Spleen (tissue), 11 donors: ENCODE data around the gene TRAPPC14. TPM values are rescaled to one million over a fixed set of nuclear protein-coding genes. Genes with fewer than 3 reads are reported as not detected.

Source experiments
- DNase-seq: peaks from one replicate; pipeline ENCODE4 v3.0.0-alpha.2; 2020
- H3K27ac ChIP-seq, 8 donors: fragments of 200-600 bp; sonication (generic) in 7 of 8; 1 replicate in 4 of 8; 2 replicates in 4 of 8; pipeline versions ENCODE4 v1.5.0 to v1.8.0; 2016 to 2021; ENCODE audit warnings: inconsistent platforms in 4 of 8, mild to moderate bottlenecking in 4 of 8, moderate library complexity in 1 of 8
- H3K27me3 ChIP-seq, 7 donors: fragments of 200-600 bp; sonication (generic) in 6 of 7; replicated peaks in 1 of 7; 1 replicate in 4 of 7; 2 replicates in 3 of 7; pipeline versions ENCODE4 v1.5.0 to v1.8.0; 2016 to 2021; ENCODE audit warnings: inconsistent platforms in 3 of 7, mild to moderate bottlenecking in 1 of 7
- H3K36me3 ChIP-seq, 6 donors: fragments of 200-600 bp; sonication (generic) in 5 of 6; 1 replicate in 4 of 6; 2 replicates in 2 of 6; pipeline versions ENCODE4 v1.5.0 to v1.8.0; 2016 to 2021; ENCODE audit warnings: inconsistent platforms in 2 of 6
- H3K4me1 ChIP-seq, 6 donors: fragments of 200-600 bp; sonication (generic) in 5 of 6; 1 replicate in 3 of 6; 2 replicates in 3 of 6; pipeline versions ENCODE4 v1.5.0 to v1.8.0; 2016 to 2021; ENCODE audit warnings: inconsistent platforms in 3 of 6
- H3K4me3 ChIP-seq, 8 donors: fragments of 200-600 bp; sonication (generic) in 7 of 8; 1 replicate in 4 of 8; 2 replicates in 4 of 8; pipeline versions ENCODE4 v1.5.0 to v1.8.0; 2016 to 2021; ENCODE audit warnings: inconsistent platforms in 4 of 8, mild to moderate bottlenecking in 4 of 8, moderate library complexity in 2 of 8
- H3K9me3 ChIP-seq, 8 donors: fragments of 200-600 bp; sonication (generic) in 7 of 8; 1 replicate in 4 of 8; 2 replicates in 4 of 8; pipeline versions ENCODE4 v1.5.0 to v1.8.0; 2016 to 2021; ENCODE audit warnings: inconsistent platforms in 4 of 8
- CTCF ChIP-seq, 11 experiments: fragments of 200-600 bp in 7 of 11; fragments of 450-650 bp in 4 of 11; sonication (generic) in 4 of 11; IDR thresholded peaks in 8 of 11; conservative IDR thresholded peaks in 3 of 11; 1 replicate in 7 of 11; 2 replicates in 4 of 11; pipeline versions ENCODE4 v1.4.0 to v1.8.0; 2016 to 2021; ENCODE audit warnings: antibody characterized with exemption in 11 of 11, inconsistent platforms in 4 of 11, mild to moderate bottlenecking in 1 of 11
- POLR2A ChIP-seq, 3 donors: fragments of 450-650 bp; IDR thresholded peaks; one replicate each; pipeline ENCODE4 v1.5.1; 2017; ENCODE audit warnings: antibody characterized with exemption in 3 of 3, mild to moderate bottlenecking in 1 of 3
- POLR2AphosphoS5 ChIP-seq, 3 donors: sonication (generic); formaldehyde crosslinking; IDR thresholded peaks; one replicate each; pipeline ENCODE4 v1.5.1; 2017; ENCODE audit warnings: antibody characterized with exemption in 3 of 3
- WGBS, 5 donors: extraction: QIAGEN DNeasy Blood & Tissue Kit in 3 of 5; methylation state at CpG; one replicate each; pipeline versions ENCODE4 v1.1.5 to v1.1.7; 2013 to 2018; 5-methylcytosine and 5-hydroxymethylcytosine counted together
- intact Hi-C: fragments of 100-400 bp; cut with DNase I; formaldehyde crosslinking; loops from one replicate; pipeline ENCODE4 v1.15.0; 2023; ENCODE audit warnings: low total_unique reads
- polyA plus RNA-seq, 3 donors: library from polyadenylated mRNA; stranded (reverse); fragments of 200-250 nt; gene quantifications; one replicate each; pipeline ENCODE4 v1.2.1, GENCODE V29; 2013
- total RNA-seq, 7 donors: library from RNA; depleted of rRNA in 3 of 7; stranded (reverse); fragments of >200 nt in 3 of 7; fragmentation: NEBNext Ultra II Directional in 4 of 7; extraction: Animal tissue kit (Norgen Biotek cat#: 25700) in 4 of 7; gene quantifications; one replicate each; pipeline versions ENCODE4 v1.1.0 to v1.2.1, GENCODE V29; 2016 to 2021
- donor health status: healthy with polysubstance abuse.
- donor health status: DM: no; HTN: no; CAD: no; lungs with moderate emphysema.
- donor health status: DM: no; HTN: no; CAD: no.
- donor health status: Bipolar disorder and iron deficiency.
- donor health status: healthy.
- donor health status: DM: no; HTN: no; CAD: no.
- donor health status: DM: yes; HTN: yes; CAD: no.

Gene TRAPPC14
- total and polyA plus RNA-seq, 10 donors: 33.0 to 68.7 (median 49.8) TPM

DNA sequence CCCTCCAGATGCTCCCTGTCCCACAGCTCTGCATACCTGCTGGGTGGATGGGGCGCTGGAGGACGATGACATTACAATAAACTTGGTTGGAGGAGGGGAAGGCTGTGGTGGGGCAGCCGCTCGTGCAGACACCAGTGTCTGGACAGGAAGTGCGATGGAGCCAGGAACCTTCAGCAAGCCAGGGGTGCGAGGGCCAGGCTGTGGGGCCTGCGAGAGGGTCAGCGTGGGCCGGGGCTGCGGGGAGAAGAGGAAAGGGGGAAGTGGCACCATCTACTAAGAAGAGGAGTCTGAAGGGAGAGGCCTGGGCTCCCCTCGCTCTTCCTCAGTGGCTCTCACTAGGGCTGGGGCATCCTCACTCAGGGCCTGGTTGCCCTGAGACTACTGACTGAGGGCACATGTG is 50.6 kb downstream of the TRAPPC14 start:
- WGBS, 5 donors: 76 to 84% (median 82%) methylated on average over 10 to 11 of the region's 11 CpGs
- Histone ChIP-seq H3K36me3 (peaks cover 0 to 100% (median 72%) of the 10 kb centered on the region in 6 donors), H3K27ac (no peak overlapping the region), H3K4me3 (no peak overlapping the region), H3K27me3 (no peaks in the 10 kb centered on the region), H3K9me3 (no peaks in the 10 kb centered on the region), H3K4me1 (no peaks in the 10 kb centered on the region)
- DNase-seq: no peak
- TF ChIP-seq POLR2AphosphoS5 (IDR thresholded peaks at IDR 0.05): peak in 1 of 3 donors; percentile 8
- TF ChIP-seq CTCF (IDR thresholded peaks at IDR 0.05 in 8 of 11, conservative IDR thresholded peaks at IDR 0.05 in 3 of 11): no peak
- no peak for TF ChIP-seq POLR2A (IDR thresholded peaks at IDR 0.05)
- intact Hi-C loops: no loop called here

GRCh38 chr7:100107125-100107737 is 51.3 kb downstream of the TRAPPC14 start:
- TF ChIP-seq POLR2AphosphoS5 (IDR thresholded peaks at IDR 0.05): peak in 1 of 3 donors; percentile 34
- TF ChIP-seq CTCF (IDR thresholded peaks at IDR 0.05 in 8 of 11, conservative IDR thresholded peaks at IDR 0.05 in 3 of 11): no peak
- TF ChIP-seq POLR2A (IDR thresholded peaks at IDR 0.05): no peak
- H3K36me3 ChIP-seq: peaks cover 0 to 93% (median 66%) of the 10 kb centered on the region in 6 donors

GRCh38 chr7:100106633-100107032 is 51.9 kb downstream of the TRAPPC14 start:
- TF ChIP-seq CTCF (IDR thresholded peaks at IDR 0.05 in 8 of 11, conservative IDR thresholded peaks at IDR 0.05 in 3 of 11) (no peak), POLR2AphosphoS5 (IDR thresholded peaks at IDR 0.05) (peak in 1 of 3 donors; percentile 19)
- intact Hi-C loops: no loop called here
- no peak for DNase-seq
- Histone ChIP-seq H3K9me3 (no peaks in the 10 kb centered on the region), H3K27me3 (no peaks in the 10 kb centered on the region), H3K4me3 (no peak overlapping the region), H3K27ac (no peak overlapping the region), H3K4me1 (peaks cover 0 to 12% (median 9%) of the 10 kb centered on the region in 6 donors), H3K36me3 (peaks cover 0 to 87% (median 60%) of the 10 kb centered on the region in 6 donors)
- WGBS, 5 donors: 85 to 95% (median 88%) methylated on average over 14 to 17 of the region's 17 CpGs

More at GRCh38 chr7:100107125-100107737, 51.3 kb downstream of the TRAPPC14 start:
- H3K4me3 ChIP-seq: no peak overlapping the region
- WGBS, 5 donors: 85 to 89% (median 87%) methylated on average over 25 of the region's 25 CpGs
- H3K27ac ChIP-seq: no peak overlapping the region
- no peaks in the 10 kb centered on the region for H3K27me3 ChIP-seq
- no peaks in the 10 kb centered on the region for H3K9me3 ChIP-seq
- DNase-seq: no peak
- intact Hi-C loops: no loop called here
- peaks cover 0 to 6% (median 4%) of the 10 kb centered on the region in 6 donors for H3K4me1 ChIP-seq

GRCh38 chr7:100105534-100105933 is 53.0 kb downstream of the TRAPPC14 start:
- 91 to 97% (median 93%) methylated on average over 4 of the region's 4 CpGs for WGBS, 5 donors
- H3K27ac ChIP-seq: no peak overlapping the region
- TF ChIP-seq POLR2AphosphoS5 (IDR thresholded peaks at IDR 0.05) (no peak), POLR2A (IDR thresholded peaks at IDR 0.05) (no peak), CTCF (IDR thresholded peaks at IDR 0.05 in 8 of 11, conservative IDR thresholded peaks at IDR 0.05 in 3 of 11) (no peak)
- H3K4me3 ChIP-seq: no peak overlapping the region
- intact Hi-C loops: no loop called here
- peaks cover 0 to 76% (median 49%) of the 10 kb centered on the region in 6 donors for H3K36me3 ChIP-seq
- no peaks in the 10 kb centered on the region for H3K27me3 ChIP-seq
- DNase-seq: no peak
- H3K9me3 ChIP-seq: no peaks in the 10 kb centered on the region
- H3K4me1 ChIP-seq: peaks cover 0 to 16% (median 11%) of the 10 kb centered on the region in 6 donors
